ENCODE measurements around the gene RBP3. TPM values are rescaled to one million over a fixed set of nuclear protein-coding genes. Genes with fewer than 3 reads are reported as not detected.

RBP3 gene
- total and polyA plus RNA-seq, 4 donors: not detected

GRCh38 chr10:47335906-47336305 lies 12.3 kb upstream of the RBP3 start:
- TF ChIP-seq SP1 (IDR thresholded peaks at IDR 0.05) (no peak), HNF4A (conservative IDR thresholded peaks at IDR 0.05) (no peak), GABPA (IDR thresholded peaks at IDR 0.05 in 1 of 2, conservative IDR thresholded peaks at IDR 0.05 in 1 of 2) (no peak), HNF4G (IDR thresholded peaks at IDR 0.05) (no peak), NR2F2 (IDR thresholded peaks at IDR 0.05) (no peak), RXRA (IDR thresholded peaks at IDR 0.05) (no peak), RAD21 (IDR thresholded peaks at IDR 0.05) (no peak), ATF3 (IDR thresholded peaks at IDR 0.05) (no peak), FOXA1 (IDR thresholded peaks at IDR 0.05) (no peak), YY1 (IDR thresholded peaks at IDR 0.05) (no peak), MAX (IDR thresholded peaks at IDR 0.05) (no peak), EGR1 (IDR thresholded peaks at IDR 0.05; ENCODE audit: low read depth in 2 of 2) (no peak), TAF1 (conservative IDR thresholded peaks at IDR 0.05) (no peak), REST (IDR thresholded peaks at IDR 0.05) (no peak), JUND (IDR thresholded peaks at IDR 0.05) (no peak), FOXA2 (IDR thresholded peaks at IDR 0.05) (no peak)
- TF ChIP-seq, protein P1, sequence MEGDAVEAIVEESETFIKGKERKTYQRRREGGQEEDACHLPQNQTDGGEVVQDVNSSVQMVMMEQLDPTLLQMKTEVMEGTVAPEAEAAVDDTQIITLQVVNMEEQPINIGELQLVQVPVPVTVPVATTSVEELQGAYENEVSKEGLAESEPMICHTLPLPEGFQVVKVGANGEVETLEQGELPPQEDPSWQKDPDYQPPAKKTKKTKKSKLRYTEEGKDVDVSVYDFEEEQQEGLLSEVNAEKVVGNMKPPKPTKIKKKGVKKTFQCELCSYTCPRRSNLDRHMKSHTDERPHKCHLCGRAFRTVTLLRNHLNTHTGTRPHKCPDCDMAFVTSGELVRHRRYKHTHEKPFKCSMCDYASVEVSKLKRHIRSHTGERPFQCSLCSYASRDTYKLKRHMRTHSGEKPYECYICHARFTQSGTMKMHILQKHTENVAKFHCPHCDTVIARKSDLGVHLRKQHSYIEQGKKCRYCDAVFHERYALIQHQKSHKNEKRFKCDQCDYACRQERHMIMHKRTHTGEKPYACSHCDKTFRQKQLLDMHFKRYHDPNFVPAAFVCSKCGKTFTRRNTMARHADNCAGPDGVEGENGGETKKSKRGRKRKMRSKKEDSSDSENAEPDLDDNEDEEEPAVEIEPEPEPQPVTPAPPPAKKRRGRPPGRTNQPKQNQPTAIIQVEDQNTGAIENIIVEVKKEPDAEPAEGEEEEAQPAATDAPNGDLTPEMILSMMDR (IDR thresholded peaks at IDR 0.05; ENCODE audit: low read depth, low read length, missing input control): no peak
- TF ChIP-seq, protein P2, sequence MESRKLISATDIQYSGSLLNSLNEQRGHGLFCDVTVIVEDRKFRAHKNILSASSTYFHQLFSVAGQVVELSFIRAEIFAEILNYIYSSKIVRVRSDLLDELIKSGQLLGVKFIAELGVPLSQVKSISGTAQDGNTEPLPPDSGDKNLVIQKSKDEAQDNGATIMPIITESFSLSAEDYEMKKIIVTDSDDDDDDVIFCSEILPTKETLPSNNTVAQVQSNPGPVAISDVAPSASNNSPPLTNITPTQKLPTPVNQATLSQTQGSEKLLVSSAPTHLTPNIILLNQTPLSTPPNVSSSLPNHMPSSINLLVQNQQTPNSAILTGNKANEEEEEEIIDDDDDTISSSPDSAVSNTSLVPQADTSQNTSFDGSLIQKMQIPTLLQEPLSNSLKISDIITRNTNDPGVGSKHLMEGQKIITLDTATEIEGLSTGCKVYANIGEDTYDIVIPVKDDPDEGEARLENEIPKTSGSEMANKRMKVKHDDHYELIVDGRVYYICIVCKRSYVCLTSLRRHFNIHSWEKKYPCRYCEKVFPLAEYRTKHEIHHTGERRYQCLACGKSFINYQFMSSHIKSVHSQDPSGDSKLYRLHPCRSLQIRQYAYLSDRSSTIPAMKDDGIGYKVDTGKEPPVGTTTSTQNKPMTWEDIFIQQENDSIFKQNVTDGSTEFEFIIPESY (IDR thresholded peaks at IDR 0.05): no peak
- WGBS: 91% methylated on average over 5 of the region's 5 CpGs

More at GRCh38 chr10:47335906-47336305, 12.3 kb upstream of the RBP3 start:
- Histone ChIP-seq H3K4me1 (ENCODE audit: control insufficient read depth in 4 of 4, insufficient read depth in 4 of 4, low read length in 3 of 4) (peaks cover 0 to 1% (median 0%) of the 10 kb centered on the region in 4 donors), H3K9ac (ENCODE audit: low read depth in 1 of 2, low read length in 2 of 2) (no peak overlapping the region), H3K4me3 (ENCODE audit: low read depth in 1 of 3, low read length in 3 of 3) (no peak overlapping the region), H3K9me3 (ENCODE audit: control insufficient read depth in 4 of 4, low read length in 3 of 4) (no peaks in the 10 kb centered on the region), H3K27ac (ENCODE audit: low read depth in 1 of 2, low read length in 2 of 2) (no peak overlapping the region), H3K36me3 (ENCODE audit: control insufficient read depth in 4 of 4, insufficient read depth in 3 of 4, low read depth in 1 of 4, low read length in 3 of 4) (no peaks in the 10 kb centered on the region), H3K27me3 (ENCODE audit: control insufficient read depth in 4 of 4, insufficient read depth in 4 of 4, low read length in 3 of 4) (no peaks in the 10 kb centered on the region)
- DNase-seq (ENCODE audit: low spot score): no peak
